Caco-2 (cell line): ENCODE results near the gene TTC21A. TPM values are rescaled to one million over a fixed set of nuclear protein-coding genes. Genes with fewer than 3 reads are reported as not detected.

Experiments
- BruUV-seq: library from RNA; stranded (reverse); fragments of 400-500 nt; replicated peaks from 2 replicates; lab custom pipeline; 2021; lab: Mats Ljungman, UMichigan
- CTCF ChIA-PET: fragments of 300-600 bp; sonication (Branson Sonifier 250); formaldehyde crosslinking; loops from one replicate; lab custom pipeline; 2022; ENCODE audit warnings: antibody characterized with exemption; lab: Charles Lee
- POLR2A ChIA-PET: fragments of 300-600 bp; sonication (Branson Sonifier 250); formaldehyde crosslinking; loops from one replicate; lab custom pipeline; 2022; ENCODE audit warnings: antibody characterized with exemption; lab: Charles Lee
- DNase-seq, 2 experiments: peaks; one replicate each; pipeline versions ENCODE4 v3.0.0 to v3.0.0-alpha.2; 2020 to 2022
- H3K27me3 ChIP-seq: replicated peaks from 2 replicates; pipeline ENCODE4 v1.6.0; 2011; ENCODE audit warnings: low read length; ENCODE audit not compliant: control insufficient read depth, insufficient read depth
- H3K36me3 ChIP-seq: 2 replicates; pipeline ENCODE4 v1.5.1; 2011; ENCODE audit warnings: low read length; ENCODE audit not compliant: control insufficient read depth, insufficient read depth
- H3K4me1 ChIP-seq: fragments of 250-450 bp; sonication (Bioruptor Pico); 2 replicates; pipeline ENCODE4 v1.5.1; 2020; ENCODE audit warnings: mild to moderate bottlenecking
- H3K4me3 ChIP-seq: 2 replicates; pipeline ENCODE4 v1.5.1; 2011; ENCODE audit warnings: low read depth, mild to moderate bottlenecking, control low read depth, low read length
- H3K9me3 ChIP-seq: fragments of 250-450 bp; sonication (Bioruptor Pico); 2 replicates; pipeline ENCODE4 v1.5.1; 2020; ENCODE audit warnings: mild to moderate bottlenecking, moderate library complexity
- H3K27ac Mint-ChIP-seq: one replicate; pipeline ENCODE4 v1.8.0; 2022; ENCODE audit warnings: mixed read lengths; ENCODE audit not compliant: unreplicated experiment
- H3K27me3 Mint-ChIP-seq: one replicate; pipeline ENCODE4 v1.8.0; 2022; ENCODE audit warnings: mixed read lengths; ENCODE audit not compliant: insufficient read depth, unreplicated experiment
- H3K36me3 Mint-ChIP-seq: one replicate; pipeline ENCODE4 v1.8.0; 2022; ENCODE audit warnings: mild to moderate bottlenecking, mixed read lengths; ENCODE audit not compliant: insufficient read depth, unreplicated experiment
- H3K4me1 Mint-ChIP-seq: one replicate; pipeline ENCODE4 v1.8.0; 2022; ENCODE audit warnings: low read depth, mixed read lengths; ENCODE audit not compliant: unreplicated experiment
- H3K4me3 Mint-ChIP-seq: one replicate; pipeline ENCODE4 v1.8.0; 2022; ENCODE audit warnings: mild to moderate bottlenecking, moderate library complexity, mixed read lengths; ENCODE audit not compliant: unreplicated experiment
- H3K9me3 Mint-ChIP-seq: one replicate; pipeline ENCODE4 v1.8.0; 2022; ENCODE audit warnings: mixed read lengths; ENCODE audit not compliant: unreplicated experiment
- CTCF ChIP-seq, 2 experiments: fragments of 200-600 bp in 1 of 2; IDR thresholded peaks; 1 replicate in 1 of 2; 2 replicates in 1 of 2; pipeline versions ENCODE4 v1.5.1 to v1.8.0; 2011 to 2022; ENCODE audit warnings: antibody characterized with exemption in 1 of 2, control low read depth in 1 of 2, inconsistent platforms in 1 of 2, low read depth in 1 of 2, low read length in 1 of 2, mild to moderate bottlenecking in 1 of 2, moderate library complexity in 1 of 2; ENCODE audit not compliant: insufficient read depth in 1 of 2, severe bottlenecking in 1 of 2, unreplicated experiment in 1 of 2
- intact Hi-C: fragments of 100-400 bp; cut with micrococcal nuclease; formaldehyde crosslinking; loops from one replicate; pipeline ENCODE4 v1.10.0; 2022; ENCODE audit not compliant: unreplicated experiment
- total RNA-seq: library from RNA; stranded (reverse); gene quantifications from 2 replicates; pipeline ENCODE4 v1.2.3, GENCODE V29; 2022

The TTC21A gene
- total RNA-seq, 1 experiment from 2014 or later = 4.0 TPM

GRCh38 chr3:39148435-39149058 is 41.1 kb downstream of the TTC21A start:
- DNase-seq = no peak
- H3K27me3 ChIP-seq = no peaks in the 10 kb centered on the region
- no peaks in the 10 kb centered on the region for H3K36me3 ChIP-seq
- BruUV-seq = no TSS peak
- ChIA-PET POLR2A (interaction anchor here (0.7 kb wide), 1 partner anchor 20 kb away, joined by 3 read pairs; no protein-coding TSS in a partner anchor), CTCF (interaction anchor here (0.9 kb wide), 1 partner anchor 41 kb away, joined by 3 read pairs; the partner anchor contains the start of genes GORASP1 and TTC21A)
- no peaks in the 10 kb centered on the region for H3K9me3 ChIP-seq
- H3K27ac Mint-ChIP-seq = peak overlapping the region; percentile 96
- peaks cover 85% of the 10 kb centered on the region for H3K36me3 Mint-ChIP-seq
- intact Hi-C loops = no loop called here
- no peak overlapping the region for H3K4me3 ChIP-seq
- no peak for TF ChIP-seq CTCF (IDR thresholded peaks at IDR 0.05; ENCODE audit: insufficient read depth in 1 of 2, low read depth in 1 of 2, low read length in 1 of 2, severe bottlenecking in 1 of 2, unreplicated experiment in 1 of 2)
- no peak overlapping the region for H3K4me3 Mint-ChIP-seq
- H3K27me3 Mint-ChIP-seq = no peaks in the 10 kb centered on the region
- H3K9me3 Mint-ChIP-seq = no peaks in the 10 kb centered on the region
- peaks cover 59% of the 10 kb centered on the region for H3K4me1 Mint-ChIP-seq
- peaks cover 55% of the 10 kb centered on the region for H3K4me1 ChIP-seq

GRCh38 chr3:39149059-39149455 is 41.6 kb downstream of the TTC21A start:
- no peak for DNase-seq
- Histone ChIP-seq H3K4me1 (peaks cover 56% of the 10 kb centered on the region), H3K9me3 (no peaks in the 10 kb centered on the region), H3K4me3 (no peak overlapping the region), H3K36me3 (no peaks in the 10 kb centered on the region), H3K27me3 (no peaks in the 10 kb centered on the region)
- no peaks in the 10 kb centered on the region for H3K9me3 Mint-ChIP-seq
- intact Hi-C loops = no loop called here
- H3K27ac Mint-ChIP-seq = peak overlapping the region; percentile 96
- H3K36me3 Mint-ChIP-seq = peaks cover 80% of the 10 kb centered on the region
- ChIA-PET POLR2A (interaction anchor here (0.7 kb wide), 1 partner anchor 21 kb away, joined by 3 read pairs; no protein-coding TSS in a partner anchor), CTCF (interaction anchor here (0.9 kb wide), 1 partner anchor 42 kb away, joined by 3 read pairs; the partner anchor contains the start of genes GORASP1 and TTC21A)
- H3K4me1 Mint-ChIP-seq = peaks cover 59% of the 10 kb centered on the region
- no peak for TF ChIP-seq CTCF (IDR thresholded peaks at IDR 0.05; ENCODE audit: insufficient read depth in 1 of 2, low read depth in 1 of 2, low read length in 1 of 2, severe bottlenecking in 1 of 2, unreplicated experiment in 1 of 2)
- H3K4me3 Mint-ChIP-seq = no peak overlapping the region
- no TSS peak for BruUV-seq
- H3K27me3 Mint-ChIP-seq = no peaks in the 10 kb centered on the region

DNA sequence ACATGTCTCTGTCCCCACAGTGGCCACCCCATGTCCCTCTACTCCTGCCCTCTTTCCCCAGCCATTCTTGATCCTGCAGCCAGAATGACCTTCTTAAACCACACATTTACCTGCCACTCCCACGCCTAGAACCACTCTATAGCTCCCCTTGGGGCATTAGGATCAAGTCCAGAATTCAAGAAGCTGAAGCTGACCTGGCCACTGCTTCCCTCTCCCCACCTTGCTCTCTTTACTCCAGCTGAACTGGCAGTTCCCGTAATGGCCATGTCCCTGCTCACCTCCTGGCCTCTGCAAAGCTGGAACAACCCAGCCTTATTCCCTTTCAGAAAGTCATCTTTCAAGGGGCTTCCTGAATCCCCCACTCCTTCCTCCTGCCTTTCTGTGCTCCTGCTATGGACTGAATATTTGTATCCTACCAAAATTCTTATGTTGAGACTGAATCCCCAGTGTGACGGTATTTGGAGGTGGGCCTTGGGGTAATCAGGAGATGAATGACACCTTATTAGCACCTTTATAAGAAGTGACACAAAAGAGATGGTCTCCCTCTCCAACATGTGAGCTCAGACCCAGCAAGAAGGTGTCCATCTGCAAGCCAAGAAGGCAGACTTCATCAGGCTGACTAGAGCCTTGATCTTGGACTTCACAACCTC is 42.1 kb downstream of the TTC21A start:
- no peak overlapping the region for H3K4me3 ChIP-seq
- POLR2A ChIA-PET = interaction anchor here (1.1 kb wide), 1 partner anchor 28 kb away, joined by 3 read pairs; no protein-coding TSS in a partner anchor

More for the DNA sequence above, 42.1 kb downstream of the TTC21A start:
- no peak for TF ChIP-seq CTCF (IDR thresholded peaks at IDR 0.05; ENCODE audit: insufficient read depth in 1 of 2, low read depth in 1 of 2, low read length in 1 of 2, severe bottlenecking in 1 of 2, unreplicated experiment in 1 of 2)
- Histone ChIP-seq H3K4me1 (peaks cover 62% of the 10 kb centered on the region), H3K27me3 (no peaks in the 10 kb centered on the region), H3K36me3 (no peaks in the 10 kb centered on the region), H3K9me3 (no peaks in the 10 kb centered on the region)
- no peaks in the 10 kb centered on the region for H3K27me3 Mint-ChIP-seq
- intact Hi-C loops = no loop called here
- no peak overlapping the region for H3K4me3 Mint-ChIP-seq
- peaks cover 64% of the 10 kb centered on the region for H3K4me1 Mint-ChIP-seq
- H3K9me3 Mint-ChIP-seq = no peaks in the 10 kb centered on the region
- H3K36me3 Mint-ChIP-seq = peaks cover 80% of the 10 kb centered on the region
- BruUV-seq = no TSS peak
- DNase-seq = no peak
- CTCF ChIA-PET = interaction anchor here (0.9 kb wide), 1 partner anchor 42 kb away, joined by 3 read pairs; the partner anchor contains the start of genes GORASP1 and TTC21A
- H3K27ac Mint-ChIP-seq = peak overlapping the region; percentile 96
